Omental fat pad (tissue), 4 donors: ENCODE results near the gene GKN1. TPM values are rescaled to one million over a fixed set of nuclear protein-coding genes. Genes with fewer than 3 reads are reported as not detected.

Experiments used
- ATAC-seq: fragments of 150-250 bp; one replicate; pipeline ENCODE4 v1.9.1; 2016; ENCODE audit warnings: mild to moderate bottlenecking, moderate library complexity; ENCODE audit not compliant: low FRiP score
- DNase-seq: peaks from one replicate; pipeline ENCODE4 v3.0.0-alpha.2; 2019; ENCODE audit warnings: low spot score
- total RNA-seq, 4 donors: library from RNA; depleted of rRNA; stranded (reverse); fragments of >200 nt; gene quantifications; one replicate each; pipeline ENCODE4 v1.1.0, GENCODE V29; 2016
- TF ChIP-seq, protein P1 (sequence below), 3 donors: fragments of 450-650 bp; IDR thresholded peaks; one replicate each; pipeline ENCODE4 v1.5.1; 2016 to 2017; ENCODE audit warnings: antibody characterized with exemption in 3 of 3, mild to moderate bottlenecking in 3 of 3, moderate library complexity in 2 of 3

The GKN1 gene
- total RNA-seq, 4 donors from 2014 or later, result not detected

DNA sequence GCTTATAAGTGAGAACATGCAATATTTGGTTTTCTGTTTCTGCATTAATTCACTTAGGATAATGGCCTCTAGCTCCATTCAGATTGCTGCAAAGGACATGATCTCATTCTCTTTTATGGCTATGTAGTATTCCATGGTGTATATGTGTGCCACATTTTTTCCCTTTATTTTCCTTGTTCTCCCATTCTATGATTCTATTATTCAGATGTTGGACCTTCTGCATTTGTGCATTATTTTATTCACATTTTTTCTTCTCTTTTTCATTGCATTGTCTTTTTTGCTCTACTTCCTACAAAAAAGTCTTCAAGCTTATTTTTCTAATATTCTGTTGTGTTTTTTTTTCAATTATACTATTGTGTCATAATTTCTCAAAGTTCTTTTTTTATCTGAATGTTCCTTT lies 27.4 kb downstream of the GKN1 start:
- no peak for ATAC-seq
- TF ChIP-seq, protein P1, sequence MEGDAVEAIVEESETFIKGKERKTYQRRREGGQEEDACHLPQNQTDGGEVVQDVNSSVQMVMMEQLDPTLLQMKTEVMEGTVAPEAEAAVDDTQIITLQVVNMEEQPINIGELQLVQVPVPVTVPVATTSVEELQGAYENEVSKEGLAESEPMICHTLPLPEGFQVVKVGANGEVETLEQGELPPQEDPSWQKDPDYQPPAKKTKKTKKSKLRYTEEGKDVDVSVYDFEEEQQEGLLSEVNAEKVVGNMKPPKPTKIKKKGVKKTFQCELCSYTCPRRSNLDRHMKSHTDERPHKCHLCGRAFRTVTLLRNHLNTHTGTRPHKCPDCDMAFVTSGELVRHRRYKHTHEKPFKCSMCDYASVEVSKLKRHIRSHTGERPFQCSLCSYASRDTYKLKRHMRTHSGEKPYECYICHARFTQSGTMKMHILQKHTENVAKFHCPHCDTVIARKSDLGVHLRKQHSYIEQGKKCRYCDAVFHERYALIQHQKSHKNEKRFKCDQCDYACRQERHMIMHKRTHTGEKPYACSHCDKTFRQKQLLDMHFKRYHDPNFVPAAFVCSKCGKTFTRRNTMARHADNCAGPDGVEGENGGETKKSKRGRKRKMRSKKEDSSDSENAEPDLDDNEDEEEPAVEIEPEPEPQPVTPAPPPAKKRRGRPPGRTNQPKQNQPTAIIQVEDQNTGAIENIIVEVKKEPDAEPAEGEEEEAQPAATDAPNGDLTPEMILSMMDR (IDR thresholded peaks at IDR 0.05), result no peak
- no peak for DNase-seq

DNA sequence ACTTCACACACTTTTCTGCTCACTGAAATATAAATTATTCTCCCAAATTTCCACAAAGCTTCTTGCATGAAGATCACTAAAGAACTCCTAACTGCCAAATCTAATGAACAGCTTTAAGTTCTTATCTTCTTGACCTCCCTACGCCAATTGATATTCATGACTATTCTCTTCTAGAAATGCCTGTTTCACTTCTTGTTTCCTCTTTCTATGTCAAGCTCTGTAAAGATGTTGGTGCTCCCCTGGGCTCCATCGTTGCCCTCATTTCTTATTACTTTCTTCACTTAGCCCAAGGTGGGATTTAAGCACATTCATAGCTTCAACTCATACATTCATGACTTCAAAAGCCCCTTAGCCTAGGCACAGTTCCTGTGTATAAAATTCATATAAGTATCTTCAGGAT lies 29.3 kb downstream of the GKN1 start:
- ATAC-seq (no peak), DNase-seq (no peak)
- TF ChIP-seq, protein P1 (IDR thresholded peaks at IDR 0.05), result no peak

- ATAC-seq (no peak), DNase-seq (no peak)
- TF ChIP-seq, protein P1 (IDR thresholded peaks at IDR 0.05), result no peak
These were observed 32.7 kb downstream of the GKN1 start for GRCh38 chr2:69007169-69007568.

DNA sequence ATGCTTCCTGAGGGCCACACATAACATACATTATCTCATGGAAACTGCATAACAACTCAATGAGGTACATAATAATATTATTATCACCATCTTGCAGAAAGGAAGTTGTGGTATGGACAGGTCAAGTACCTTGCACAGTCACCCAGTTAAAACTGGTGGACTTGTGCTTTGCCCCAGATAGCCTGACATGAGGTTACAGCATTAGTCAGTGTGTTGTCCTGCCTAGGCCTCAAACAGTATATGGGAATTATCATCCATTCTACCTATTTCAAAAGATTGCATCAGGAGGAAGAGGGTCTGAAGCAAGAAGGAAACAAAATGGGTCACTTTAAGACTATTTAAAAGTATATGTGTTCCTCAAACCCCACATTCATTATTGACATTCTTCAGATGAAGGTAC lies 33.2 kb downstream of the GKN1 start:
- TF ChIP-seq, protein P1 (IDR thresholded peaks at IDR 0.05), result no peak
- DNase-seq (no peak), ATAC-seq (no peak)

- peak; percentile 40 for ATAC-seq
- no peak for DNase-seq
- TF ChIP-seq, protein P1 (IDR thresholded peaks at IDR 0.05), result no peak
These were observed 36.2 kb downstream of the GKN1 start for GRCh38 chr2:69010437-69011194.

DNA sequence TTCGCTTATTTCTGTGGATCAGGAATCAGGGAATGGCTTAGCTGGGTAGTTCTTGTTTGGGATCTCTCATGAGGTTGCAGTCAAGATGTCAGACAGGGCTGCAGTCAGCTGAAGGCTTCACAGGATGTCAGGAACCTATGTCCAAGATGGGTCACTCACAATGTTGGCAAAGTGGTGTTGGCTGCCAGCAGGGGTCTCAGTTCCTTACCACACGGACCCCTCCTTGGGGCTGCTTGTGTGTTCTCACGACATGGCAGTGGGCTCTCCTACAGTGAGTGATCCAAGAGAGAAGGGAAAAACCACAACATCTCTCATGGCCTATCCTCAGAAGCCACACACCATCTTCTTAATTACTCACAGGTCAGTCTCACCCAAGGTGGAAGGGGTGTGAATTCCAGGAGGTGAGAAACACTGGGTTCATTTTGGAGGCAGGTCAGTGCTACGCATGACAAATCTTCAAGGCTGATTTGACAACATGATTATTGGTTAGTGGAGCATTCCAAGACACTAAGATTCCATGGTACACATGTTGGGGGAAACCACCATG lies 37.2 kb downstream of the GKN1 start:
- TF ChIP-seq, protein P1 (IDR thresholded peaks at IDR 0.05), result no peak
- ATAC-seq (no peak), DNase-seq (no peak)
